Panc1 (cell line): ENCODE results near the gene KIAA1191.

Experiments
- POLR2AphosphoS5 ChIP-seq: IDR thresholded peaks from 2 replicates; pipeline ENCODE4 v1.6.1; 2012; ENCODE audit warnings: mild to moderate bottlenecking, low read depth, low read length, moderate library complexity
- SIN3A ChIP-seq: IDR thresholded peaks from 2 replicates; pipeline ENCODE4 v1.6.1; 2012; ENCODE audit warnings: low read depth, mild to moderate bottlenecking, low read length, moderate library complexity, borderline replicate concordance; ENCODE audit not compliant: insufficient read depth
- TF ChIP-seq, protein P1 (sequence below): fragments of 450-650 bp; IDR thresholded peaks from 2 replicates; pipeline ENCODE4 v1.5.1; 2017; ENCODE audit warnings: mild to moderate bottlenecking

DNA sequence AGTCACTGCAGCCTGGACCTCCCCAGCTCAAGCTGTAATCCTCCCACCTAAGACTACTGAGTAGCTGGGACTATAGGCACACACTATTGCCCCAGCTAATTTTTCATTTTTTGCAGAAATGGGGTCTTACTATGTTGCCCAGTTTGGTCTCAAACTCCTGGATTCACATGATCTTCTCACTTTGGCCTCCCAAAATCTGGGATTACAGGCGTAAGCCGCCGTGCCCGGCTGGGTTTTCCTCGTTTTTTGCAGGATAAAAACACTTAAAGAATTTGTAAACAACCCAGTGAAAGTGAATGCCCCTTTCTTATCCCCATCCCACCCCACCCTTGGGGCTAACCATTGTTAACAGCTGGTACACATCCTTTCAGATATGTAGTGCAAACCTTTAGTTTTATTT lies 47.0 kb upstream of the KIAA1191 start:
- TF ChIP-seq, protein P1, sequence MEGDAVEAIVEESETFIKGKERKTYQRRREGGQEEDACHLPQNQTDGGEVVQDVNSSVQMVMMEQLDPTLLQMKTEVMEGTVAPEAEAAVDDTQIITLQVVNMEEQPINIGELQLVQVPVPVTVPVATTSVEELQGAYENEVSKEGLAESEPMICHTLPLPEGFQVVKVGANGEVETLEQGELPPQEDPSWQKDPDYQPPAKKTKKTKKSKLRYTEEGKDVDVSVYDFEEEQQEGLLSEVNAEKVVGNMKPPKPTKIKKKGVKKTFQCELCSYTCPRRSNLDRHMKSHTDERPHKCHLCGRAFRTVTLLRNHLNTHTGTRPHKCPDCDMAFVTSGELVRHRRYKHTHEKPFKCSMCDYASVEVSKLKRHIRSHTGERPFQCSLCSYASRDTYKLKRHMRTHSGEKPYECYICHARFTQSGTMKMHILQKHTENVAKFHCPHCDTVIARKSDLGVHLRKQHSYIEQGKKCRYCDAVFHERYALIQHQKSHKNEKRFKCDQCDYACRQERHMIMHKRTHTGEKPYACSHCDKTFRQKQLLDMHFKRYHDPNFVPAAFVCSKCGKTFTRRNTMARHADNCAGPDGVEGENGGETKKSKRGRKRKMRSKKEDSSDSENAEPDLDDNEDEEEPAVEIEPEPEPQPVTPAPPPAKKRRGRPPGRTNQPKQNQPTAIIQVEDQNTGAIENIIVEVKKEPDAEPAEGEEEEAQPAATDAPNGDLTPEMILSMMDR = no peak
- TF ChIP-seq SIN3A (no peak), POLR2AphosphoS5 (no peak)
